Natural killer cell treated with Interleukin-12 subunit alpha and Interleukin-12 subunit beta and Interleukin-15 and Interleukin-18, amount 100 ng/mL, for 72 hours (primary cell): Measurements from ENCODE around the gene C19orf25. TPM values are rescaled to one million over a fixed set of nuclear protein-coding genes. Genes with fewer than 3 reads are reported as not detected.

Source experiments
- ATAC-seq, 2 donors: fragments of 150-1000 bp; cut with Tn5 transposase in 1 of 2; sonication (Bioruptor Pico), chemical (Tn5 transposase) in 1 of 2; 2 replicates each; pipeline ENCODE4 v1.10.0; 2021
- DNase-seq: peaks from one replicate; pipeline ENCODE4 v3.0.0; 2022; ENCODE audit warnings: low spot score
- H3K27ac Mint-ChIP-seq, 2 donors: 1 replicate in 1 of 2; 2 replicates in 1 of 2; pipeline ENCODE4 v1.8.0; 2022; ENCODE audit warnings: mixed read lengths in 2 of 2, mild to moderate bottlenecking in 1 of 2, moderate library complexity in 1 of 2
- H3K27me3 Mint-ChIP-seq, 2 donors: 1 replicate in 1 of 2; 2 replicates in 1 of 2; pipeline ENCODE4 v1.8.0; 2022; ENCODE audit warnings: mixed read lengths in 2 of 2
- H3K36me3 Mint-ChIP-seq: one replicate; pipeline ENCODE4 v1.8.0; 2022; ENCODE audit warnings: mixed read lengths
- H3K4me1 Mint-ChIP-seq, 2 donors: 1 replicate in 1 of 2; 2 replicates in 1 of 2; pipeline ENCODE4 v1.8.0; 2022; ENCODE audit warnings: low read depth in 2 of 2, mixed read lengths in 2 of 2, mild to moderate bottlenecking in 1 of 2
- H3K4me3 Mint-ChIP-seq: one replicate; pipeline ENCODE4 v1.8.0; 2022; ENCODE audit warnings: mixed read lengths
- H3K9me3 Mint-ChIP-seq: 2 replicates; pipeline ENCODE4 v1.8.0; 2022; ENCODE audit warnings: mixed read lengths
- total RNA-seq, 2 donors: library from RNA; stranded (reverse); gene quantifications; one replicate each; pipeline ENCODE4 v1.2.3, GENCODE V29; 2022

C19orf25 gene
- total RNA-seq, 2 donors from 2014 or later = 45.1 to 58.4 TPM

DNA sequence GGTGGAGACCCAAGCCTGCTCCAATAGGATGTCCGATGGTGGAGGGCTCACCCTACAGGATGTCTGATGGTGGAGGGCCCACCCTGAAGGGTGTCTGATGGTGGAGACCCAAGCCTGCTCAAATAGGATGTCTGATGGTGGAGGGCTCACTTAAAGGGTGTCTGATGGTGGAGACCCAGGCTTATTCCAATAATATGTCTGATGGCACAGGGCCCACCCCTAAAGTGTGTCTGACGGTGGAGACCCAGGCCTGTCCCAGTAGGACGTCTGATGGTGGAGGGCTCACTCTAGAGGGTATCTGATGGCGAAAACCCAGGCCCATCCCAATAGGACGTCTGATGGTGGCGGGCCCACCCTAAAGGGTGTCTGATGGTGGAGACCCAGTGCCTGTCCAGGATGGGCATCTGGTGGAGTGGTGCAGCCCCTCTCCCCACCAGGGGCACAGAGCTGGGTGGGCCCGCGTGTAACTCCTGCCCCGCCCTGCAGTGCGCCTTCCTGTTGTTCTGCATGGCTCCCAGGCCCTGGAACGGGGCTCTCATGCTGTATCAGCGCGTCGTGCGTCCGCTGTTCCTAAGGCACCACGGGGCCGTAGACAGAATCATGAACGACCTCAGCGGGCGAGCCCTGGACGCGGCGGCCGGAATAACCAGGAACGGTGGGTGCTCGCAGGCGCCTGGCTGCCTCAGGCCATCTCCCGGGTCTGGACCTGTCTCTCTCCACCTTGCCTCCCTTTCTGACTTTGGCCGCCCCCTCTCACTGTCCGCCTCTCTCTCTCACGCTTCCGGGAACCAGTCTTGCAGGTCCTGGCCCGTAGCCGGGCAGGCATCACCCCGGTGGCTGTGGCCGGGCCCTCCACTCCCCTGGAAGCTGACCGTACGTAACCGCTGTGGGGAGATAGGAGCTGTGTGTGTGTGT lies 17.0 kb upstream of the C19orf25 start:
- Mint-ChIP-seq H3K9me3 (no peaks in the 10 kb centered on the region), H3K36me3 (no peaks in the 10 kb centered on the region), H3K4me1 (peaks cover 5 to 6% of the 10 kb centered on the region in 2 donors), H3K4me3 (no peak overlapping the region), H3K27me3 (no peaks in the 10 kb centered on the region), H3K27ac (no peak overlapping the region)
- DNase-seq (no peak), ATAC-seq (no peak)

DNA sequence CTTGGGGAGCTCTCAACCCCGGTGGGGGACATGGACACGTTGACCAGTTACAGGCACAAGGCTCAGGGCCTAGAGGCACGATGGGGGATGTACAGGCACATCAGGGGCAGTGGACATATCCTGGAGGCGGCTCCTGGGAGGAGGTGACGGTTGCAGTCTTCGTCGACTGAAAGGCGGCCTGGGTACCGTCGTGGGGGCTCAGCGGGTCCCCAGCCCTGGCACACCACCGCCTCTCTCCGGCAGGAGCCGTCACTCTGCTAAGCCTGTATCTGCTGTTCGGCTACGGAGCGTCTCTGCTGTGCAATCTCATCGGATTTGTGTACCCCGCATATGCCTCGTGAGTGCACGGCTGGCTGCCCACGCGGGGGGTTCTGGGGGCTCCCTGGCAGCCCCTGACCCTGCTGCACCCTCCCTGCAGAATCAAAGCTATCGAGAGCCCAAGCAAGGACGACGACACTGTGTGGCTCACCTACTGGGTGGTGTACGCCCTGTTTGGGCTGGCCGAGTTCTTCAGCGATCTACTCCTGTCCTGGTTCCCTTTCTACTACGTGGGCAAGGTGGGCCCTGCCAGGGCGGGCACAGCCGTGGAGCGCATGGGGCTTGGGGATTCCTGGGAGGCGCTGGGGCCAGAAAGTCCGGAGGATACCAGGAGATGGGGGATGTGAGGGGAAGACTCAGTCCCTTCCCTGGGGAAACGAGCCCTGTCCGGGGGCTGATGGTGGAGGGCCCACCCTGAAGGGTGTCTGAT lies 16.2 kb upstream of the C19orf25 start:
- H3K4me1 Mint-ChIP-seq = peaks cover 9 to 11% of the 10 kb centered on the region in 2 donors
- H3K27me3 Mint-ChIP-seq = no peaks in the 10 kb centered on the region
- DNase-seq (no peak), ATAC-seq (no peak)
- no peaks in the 10 kb centered on the region for H3K36me3 Mint-ChIP-seq
- H3K27ac Mint-ChIP-seq = no peak overlapping the region
- H3K4me3 Mint-ChIP-seq = no peak overlapping the region
- H3K9me3 Mint-ChIP-seq = no peaks in the 10 kb centered on the region

DNA sequence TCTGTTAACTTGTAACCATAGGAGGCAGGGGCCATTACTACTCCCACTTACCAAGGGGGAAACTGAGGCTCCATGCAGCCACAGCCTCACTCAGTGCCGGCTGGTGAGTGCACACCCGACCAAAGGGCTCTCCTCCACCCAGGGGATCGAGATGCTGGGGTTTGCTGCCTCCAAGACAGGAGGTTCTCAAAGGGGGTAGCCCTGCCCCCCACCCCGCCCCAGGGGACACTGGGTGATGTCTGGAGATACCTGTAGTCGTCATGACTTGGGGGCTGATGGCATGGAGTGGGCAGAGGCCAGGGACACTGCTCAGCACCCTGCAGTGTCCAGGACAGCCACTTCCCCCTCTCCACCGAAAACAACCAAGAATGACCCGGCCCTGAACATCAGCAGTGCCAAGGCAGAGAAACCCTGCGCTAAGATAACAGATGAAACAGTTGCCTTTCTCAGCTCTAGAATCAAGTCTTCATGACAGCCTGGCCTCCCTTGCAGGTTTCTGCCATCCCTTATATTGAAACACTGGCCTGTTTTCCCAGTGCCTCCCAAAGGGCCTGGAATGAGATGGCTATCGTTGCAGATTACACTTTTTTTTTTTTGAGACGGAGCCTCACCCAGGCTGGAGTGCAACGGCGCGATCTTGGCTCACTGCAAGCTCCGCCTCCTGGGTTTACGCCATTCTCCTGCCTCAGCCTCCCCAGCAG lies 15.2 kb upstream of the C19orf25 start:
- DNase-seq = no peak
- peaks cover 9 to 16% of the 10 kb centered on the region in 2 donors for H3K4me1 Mint-ChIP-seq
- no peak for ATAC-seq
- no peaks in the 10 kb centered on the region for H3K36me3 Mint-ChIP-seq
- H3K27ac Mint-ChIP-seq = no peak overlapping the region
- H3K9me3 Mint-ChIP-seq = no peaks in the 10 kb centered on the region
- H3K27me3 Mint-ChIP-seq = no peaks in the 10 kb centered on the region
- H3K4me3 Mint-ChIP-seq = no peak overlapping the region

DNA sequence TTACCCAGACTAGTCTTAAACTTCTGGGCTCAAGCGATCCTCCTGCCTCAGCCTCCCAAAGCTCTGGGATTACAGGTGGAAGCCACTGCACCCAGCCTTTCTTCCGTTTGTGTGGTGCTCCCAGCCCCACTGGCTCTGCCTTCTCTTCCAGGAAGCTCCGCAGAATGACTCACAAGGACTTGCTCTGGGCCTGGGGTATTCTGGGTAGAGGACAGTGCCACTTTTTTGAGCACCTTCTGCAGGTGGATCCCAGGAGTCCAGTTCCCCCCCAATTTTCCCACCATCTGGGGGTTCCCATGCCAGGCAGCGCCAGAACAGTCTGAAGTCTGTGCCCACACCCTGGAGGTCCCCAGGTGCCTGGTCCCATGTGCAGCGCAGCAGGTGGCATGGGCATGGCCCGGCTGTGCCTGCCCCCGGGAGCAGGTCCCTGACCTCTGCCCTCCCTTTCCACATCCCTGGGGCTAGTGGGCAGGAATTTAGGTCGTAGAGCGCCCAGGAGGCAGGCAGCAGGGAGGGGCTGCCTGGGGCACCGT lies 13.5 kb upstream of the C19orf25 start:
- H3K4me3 Mint-ChIP-seq = peak overlapping the region; percentile 82
- H3K27me3 Mint-ChIP-seq = no peaks in the 10 kb centered on the region
- no peaks in the 10 kb centered on the region for H3K9me3 Mint-ChIP-seq
- H3K36me3 Mint-ChIP-seq = no peaks in the 10 kb centered on the region
- H3K27ac Mint-ChIP-seq = no peak overlapping the region
- peaks cover 9 to 16% of the 10 kb centered on the region in 2 donors for H3K4me1 Mint-ChIP-seq
- no peak for DNase-seq
- ATAC-seq = no peak

DNA sequence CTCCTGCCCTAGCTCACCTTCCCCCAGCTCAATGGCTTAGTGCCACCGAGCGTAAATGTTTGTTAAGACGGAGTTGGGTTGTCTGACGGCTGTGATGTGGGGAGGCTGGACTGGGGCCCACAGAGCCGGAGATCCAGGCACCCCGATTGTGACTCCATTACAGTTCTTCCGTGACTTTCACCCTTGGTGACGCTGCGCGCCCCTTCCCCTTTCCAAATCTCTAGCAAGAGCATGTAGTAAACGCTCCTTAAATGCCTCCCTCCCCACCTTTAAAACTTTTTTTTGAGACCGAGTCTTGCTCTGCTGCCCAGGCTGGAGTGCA lies 12.8 kb upstream of the C19orf25 start:
- DNase-seq (no peak), ATAC-seq (no peak)
- Mint-ChIP-seq H3K4me3 (peak overlapping the region; percentile 82), H3K4me1 (peaks cover 9 to 16% of the 10 kb centered on the region in 2 donors), H3K36me3 (no peaks in the 10 kb centered on the region), H3K9me3 (no peaks in the 10 kb centered on the region), H3K27me3 (no peaks in the 10 kb centered on the region), H3K27ac (no peak overlapping the region)

DNA sequence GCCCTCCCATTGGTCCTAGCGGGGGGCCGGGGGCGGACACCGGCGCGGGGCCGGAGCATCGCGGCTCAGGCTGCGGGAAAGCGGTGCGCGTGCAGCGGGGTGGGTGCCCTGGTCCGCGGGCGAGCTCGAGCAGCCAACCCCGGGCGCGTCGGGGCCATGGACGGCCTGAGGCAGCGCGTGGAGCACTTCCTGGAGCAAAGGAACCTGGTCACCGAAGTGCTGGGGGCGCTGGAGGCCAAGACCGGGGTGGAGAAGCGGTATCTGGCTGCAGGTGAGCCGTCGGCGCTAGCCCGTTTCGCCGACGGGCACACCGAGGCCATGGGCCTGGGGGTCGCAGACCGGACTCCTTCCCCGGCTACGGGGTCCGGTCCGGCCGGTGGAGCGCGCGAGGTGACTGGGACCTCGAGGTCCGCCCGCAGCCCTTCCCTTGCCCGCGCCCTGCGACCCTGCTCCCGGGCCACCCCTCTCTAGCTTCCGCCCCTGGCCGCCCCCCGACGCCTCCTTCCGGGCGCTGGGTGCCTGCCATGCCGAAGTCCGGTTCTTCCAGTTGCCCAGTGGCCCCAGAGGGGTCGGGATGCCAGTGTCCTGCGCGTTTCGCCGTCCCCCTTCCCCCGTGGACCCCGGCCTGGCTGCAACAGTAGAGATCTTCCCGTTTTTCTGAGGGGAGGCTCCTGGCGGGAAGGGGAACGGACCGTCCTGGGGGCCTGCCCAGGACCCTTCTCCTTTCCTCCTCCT lies 12.3 kb upstream of the C19orf25 start, which contains the start of gene REEP6:
Gene REEP6 (plus strand): TSS at position 68 of the 735 bp plus-strand sequence. CDS start 89 bp downstream, at position 157.
- DNase-seq (no peak), ATAC-seq (no peak)
- H3K4me3 Mint-ChIP-seq = peak within 1 kb of the TSS; percentile 86
- no peaks in the 10 kb centered on the region for H3K9me3 Mint-ChIP-seq
- H3K27me3 Mint-ChIP-seq = no peaks in the 10 kb centered on the region
- peak within 1 kb of the TSS; percentile 64 to 75 for H3K27ac Mint-ChIP-seq
- no peaks in the 10 kb centered on the region for H3K36me3 Mint-ChIP-seq
- peaks cover 9 to 16% of the 10 kb centered on the region in 2 donors for H3K4me1 Mint-ChIP-seq

DNA sequence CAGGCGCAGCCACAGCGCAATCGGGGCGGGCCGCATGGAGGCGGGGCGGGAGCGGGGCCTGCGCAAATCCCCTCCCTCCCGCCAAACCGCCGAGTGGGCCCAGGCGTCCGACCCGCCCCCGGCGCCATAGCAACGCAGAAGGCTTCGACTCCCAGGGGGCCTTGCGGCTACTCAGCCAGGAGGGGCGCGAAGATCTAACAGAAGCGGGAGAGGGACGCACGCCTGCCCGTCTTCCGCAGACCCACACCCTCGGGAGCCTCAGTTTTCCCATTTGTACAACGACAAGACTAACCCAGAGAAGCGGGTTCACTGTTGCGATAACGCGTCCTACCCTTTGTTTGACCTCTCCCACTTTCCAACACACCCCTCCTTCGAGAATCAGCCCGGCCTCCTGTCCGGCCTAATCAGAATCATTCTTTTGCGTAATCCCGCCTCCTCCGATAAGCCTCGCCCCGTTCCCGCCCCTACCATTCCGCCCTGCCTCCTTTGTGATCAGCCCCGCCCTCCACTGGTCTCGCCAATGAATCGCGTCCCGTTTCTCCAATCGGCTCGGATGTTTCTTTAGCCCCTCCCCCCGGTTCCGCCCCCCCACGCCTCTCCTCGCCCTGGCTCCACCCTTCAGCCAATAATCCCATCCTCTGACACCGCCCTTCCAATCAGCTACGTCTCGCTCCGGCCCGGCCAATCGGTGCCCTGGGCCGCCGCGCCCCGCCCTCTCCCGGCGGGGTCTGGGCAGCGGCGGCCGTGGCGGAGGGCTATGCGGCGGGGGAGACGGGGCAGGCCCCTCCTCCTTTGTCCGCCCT lies 11.5 kb upstream of the C19orf25 start, which contains the start of gene PCSK4:
Gene PCSK4 (minus strand): TSS at position 40 of the 803 bp plus-strand sequence. CDS start 4 bp downstream, at position 36.
- Mint-ChIP-seq H3K4me3 (peak within 1 kb of the TSS; percentile 86), H3K9me3 (no peaks in the 10 kb centered on the region), H3K36me3 (no peaks in the 10 kb centered on the region), H3K4me1 (peaks cover 9 to 16% of the 10 kb centered on the region in 2 donors), H3K27ac (peak within 1 kb of the TSS; percentile 64 to 75), H3K27me3 (no peaks in the 10 kb centered on the region)
- DNase-seq (peak; percentile 97), ATAC-seq (peak; percentile 93 to 94)

DNA sequence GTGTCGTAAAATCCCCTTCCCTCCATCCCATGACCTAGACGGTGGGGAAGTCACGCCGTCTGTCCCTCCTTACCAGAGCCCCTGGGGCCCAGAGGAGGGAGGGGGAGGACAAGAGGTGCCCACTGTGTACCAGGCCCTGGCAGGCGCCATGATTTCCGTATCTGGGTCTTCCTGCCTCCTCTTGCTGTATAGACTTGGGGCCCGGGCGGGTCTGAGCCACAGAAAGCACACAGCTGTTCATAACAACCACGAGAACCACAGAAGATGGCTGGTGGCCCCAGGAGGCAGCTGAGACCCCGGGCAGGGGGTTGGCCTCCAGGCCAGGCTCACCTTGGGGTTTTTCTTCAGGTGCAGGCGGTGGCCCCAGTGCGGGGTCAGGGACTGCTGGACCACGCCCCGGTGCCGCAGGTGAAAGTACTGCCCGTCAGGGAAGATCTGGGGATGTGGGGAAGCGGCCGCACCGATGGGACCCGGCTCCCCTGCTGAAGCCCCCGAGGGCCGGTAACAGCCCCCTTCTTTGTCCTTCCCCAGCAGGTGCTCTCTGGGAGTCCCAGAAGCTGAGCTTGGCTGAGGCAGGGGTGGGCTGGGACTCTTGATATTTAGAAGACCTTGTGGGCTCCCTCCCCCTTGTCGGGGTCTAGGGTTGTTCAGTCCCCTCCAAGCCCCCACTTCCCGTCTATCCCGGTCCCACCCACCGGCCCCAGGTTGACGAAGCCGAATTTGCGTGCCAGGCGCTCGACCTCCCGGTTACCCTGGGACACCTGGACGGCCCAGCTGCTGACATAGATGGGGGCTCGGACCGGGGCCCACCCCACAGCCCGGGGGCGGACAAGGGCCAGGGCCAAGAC lies 10.7 kb upstream of the C19orf25 start:
- no peaks in the 10 kb centered on the region for H3K27me3 Mint-ChIP-seq
- peak overlapping the region in 1 of 2 donors; percentile 64 for H3K27ac Mint-ChIP-seq
- peaks cover 9 to 16% of the 10 kb centered on the region in 2 donors for H3K4me1 Mint-ChIP-seq
- H3K4me3 Mint-ChIP-seq = peak overlapping the region; percentile 66
- DNase-seq (no peak), ATAC-seq (no peak)
- no peaks in the 10 kb centered on the region for H3K9me3 Mint-ChIP-seq
- H3K36me3 Mint-ChIP-seq = no peaks in the 10 kb centered on the region

DNA sequence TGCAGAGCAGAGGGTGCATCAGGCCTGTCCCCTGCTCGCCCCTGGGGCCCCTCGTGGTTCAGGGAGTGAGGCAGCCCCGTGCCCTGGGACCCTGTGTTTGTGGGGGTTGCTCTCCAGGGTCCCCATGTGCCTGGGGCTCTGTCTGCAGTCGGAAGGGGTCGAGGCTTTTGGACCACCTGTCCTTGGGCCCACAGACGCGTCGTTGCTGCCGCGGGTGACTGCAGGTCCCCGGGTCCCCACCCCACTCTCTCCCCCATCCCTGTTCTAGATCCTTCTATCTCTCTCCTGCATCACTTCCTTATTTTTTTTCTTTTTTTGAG lies 9.2 kb upstream of the C19orf25 start:
- ATAC-seq (no peak), DNase-seq (no peak)
- Mint-ChIP-seq H3K27me3 (no peaks in the 10 kb centered on the region), H3K4me3 (no peak overlapping the region), H3K4me1 (peaks cover 9 to 16% of the 10 kb centered on the region in 2 donors), H3K27ac (no peak overlapping the region), H3K36me3 (no peaks in the 10 kb centered on the region), H3K9me3 (no peaks in the 10 kb centered on the region)

DNA sequence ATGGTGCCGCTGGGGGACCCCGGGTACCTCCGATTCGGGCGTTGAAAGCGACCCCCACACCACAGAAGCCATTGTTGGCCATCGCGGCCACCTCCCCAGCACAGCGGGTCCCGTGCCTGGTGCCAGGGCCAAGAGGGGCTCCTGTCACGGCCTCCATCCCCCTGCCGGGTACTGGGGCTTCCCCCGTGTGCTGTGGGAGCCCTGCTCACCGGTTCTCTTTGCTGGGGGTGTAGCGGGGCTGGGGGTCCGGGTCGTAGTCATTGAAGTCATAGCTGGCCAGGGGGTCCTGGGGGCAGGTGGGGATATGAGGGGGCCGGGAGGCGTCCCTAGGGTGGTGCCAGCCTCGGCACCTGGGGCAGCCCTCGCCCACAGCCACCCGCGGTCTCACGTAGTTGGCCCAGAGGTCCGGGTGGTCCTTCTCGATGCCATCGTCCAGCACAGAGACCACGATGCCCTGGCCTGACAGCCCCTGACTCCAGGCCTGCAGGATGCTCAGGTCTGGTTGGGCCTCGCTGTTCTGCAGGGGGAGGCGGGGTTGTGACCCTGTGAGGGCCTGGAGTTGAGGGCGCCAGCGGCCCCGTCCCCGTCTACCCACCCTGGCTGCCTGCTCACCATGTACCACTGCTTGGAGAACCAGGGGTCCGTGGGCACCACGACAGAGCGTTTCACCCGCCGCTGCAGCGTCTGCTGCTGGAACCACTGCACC lies 8.7 kb upstream of the C19orf25 start:
- Mint-ChIP-seq H3K27ac (no peak overlapping the region), H3K27me3 (no peaks in the 10 kb centered on the region), H3K9me3 (no peaks in the 10 kb centered on the region), H3K4me3 (no peak overlapping the region), H3K4me1 (peaks cover 9 to 16% of the 10 kb centered on the region in 2 donors), H3K36me3 (no peaks in the 10 kb centered on the region)
- ATAC-seq = no peak
- no peak for DNase-seq

DNA sequence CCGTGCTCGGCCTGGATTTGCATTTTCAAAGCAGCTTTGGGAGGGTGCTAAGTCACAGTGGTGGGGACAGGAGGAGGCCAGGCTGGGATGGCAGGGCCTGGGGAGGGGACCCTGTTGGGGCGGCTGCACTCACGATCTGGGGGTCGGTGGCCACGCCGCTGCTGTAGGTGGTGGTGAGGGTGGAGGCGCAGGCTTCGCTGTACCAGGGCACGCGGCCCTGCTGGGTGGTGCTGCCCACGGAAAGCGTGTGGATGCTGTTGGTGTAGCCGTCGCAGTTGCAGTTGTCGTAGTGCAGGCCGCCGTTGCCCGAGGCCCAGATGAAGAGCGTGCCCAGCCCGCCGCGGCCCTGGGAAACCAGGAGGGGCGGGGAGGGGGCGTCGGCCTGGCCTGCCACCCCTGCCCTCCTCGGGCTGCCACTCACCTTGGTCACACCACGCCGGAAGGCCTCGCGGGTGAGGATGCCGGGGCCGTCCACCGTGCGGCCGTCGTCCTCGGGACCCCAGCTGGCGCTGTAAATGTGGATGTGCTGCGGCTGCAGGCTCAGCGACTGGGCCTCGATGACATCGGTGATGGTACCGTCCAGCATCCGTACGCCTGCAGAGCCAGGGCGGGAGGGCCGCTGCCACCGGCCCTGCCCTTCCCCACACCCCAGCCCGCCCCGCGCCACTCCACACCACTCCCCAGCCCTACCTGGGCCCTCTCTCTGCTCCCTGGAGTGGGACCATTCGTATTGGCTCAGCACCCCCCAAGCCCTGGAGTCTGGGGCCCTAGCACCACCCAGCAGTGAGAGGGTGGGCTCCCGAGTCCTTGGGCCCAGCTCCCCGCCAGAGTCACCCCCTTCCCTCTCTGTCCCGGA lies 7.9 kb upstream of the C19orf25 start:
- DNase-seq (no peak), ATAC-seq (no peak)
- H3K4me1 Mint-ChIP-seq = peaks cover 7 to 14% of the 10 kb centered on the region in 2 donors
- no peaks in the 10 kb centered on the region for H3K9me3 Mint-ChIP-seq
- no peaks in the 10 kb centered on the region for H3K27me3 Mint-ChIP-seq
- H3K4me3 Mint-ChIP-seq = no peak overlapping the region
- H3K36me3 Mint-ChIP-seq = no peaks in the 10 kb centered on the region
- H3K27ac Mint-ChIP-seq = no peak overlapping the region
